Sciatic nerve (tissue), 2 donors: ENCODE measurements around the gene MR1. TPM values are rescaled to one million over a fixed set of nuclear protein-coding genes. Genes with fewer than 3 reads are reported as not detected.
"Not testable (repeated sequence)": the region's sequence is repeated elsewhere in the genome, so short reads cannot be mapped to it uniquely, and the experiment has no call there.

ENCODE experiments used
- ATAC-seq: fragments of 200-7000 bp; cut with Tn5 transposase; one replicate; pipeline ENCODE4 v1.9.1; 2020; ENCODE audit warnings: mild to moderate bottlenecking, moderate library complexity
- DNase-seq: peaks from one replicate; pipeline ENCODE4 v3.0.0-alpha.2; 2020; ENCODE audit warnings: low spot score
- intact Hi-C: fragments of 100-400 bp; cut with DNase I; formaldehyde crosslinking; loops from one replicate; pipeline ENCODE4 v1.14.2; 2022
- total RNA-seq: library from RNA; stranded (reverse); fragmentation: NEBNext Ultra II Directional; extraction: Animal tissue kit (Norgen Biotek cat#: 25700); gene quantifications from one replicate; pipeline ENCODE4 v1.2.1, GENCODE V29; 2021
- donor health status: DM: no; HTN: no; CAD: no.
- donor health status: DM: no; HTN: no; CAD: no.

Gene MR1
- total RNA-seq, 1 donor from 2014 or later = 17.0 TPM

DNA sequence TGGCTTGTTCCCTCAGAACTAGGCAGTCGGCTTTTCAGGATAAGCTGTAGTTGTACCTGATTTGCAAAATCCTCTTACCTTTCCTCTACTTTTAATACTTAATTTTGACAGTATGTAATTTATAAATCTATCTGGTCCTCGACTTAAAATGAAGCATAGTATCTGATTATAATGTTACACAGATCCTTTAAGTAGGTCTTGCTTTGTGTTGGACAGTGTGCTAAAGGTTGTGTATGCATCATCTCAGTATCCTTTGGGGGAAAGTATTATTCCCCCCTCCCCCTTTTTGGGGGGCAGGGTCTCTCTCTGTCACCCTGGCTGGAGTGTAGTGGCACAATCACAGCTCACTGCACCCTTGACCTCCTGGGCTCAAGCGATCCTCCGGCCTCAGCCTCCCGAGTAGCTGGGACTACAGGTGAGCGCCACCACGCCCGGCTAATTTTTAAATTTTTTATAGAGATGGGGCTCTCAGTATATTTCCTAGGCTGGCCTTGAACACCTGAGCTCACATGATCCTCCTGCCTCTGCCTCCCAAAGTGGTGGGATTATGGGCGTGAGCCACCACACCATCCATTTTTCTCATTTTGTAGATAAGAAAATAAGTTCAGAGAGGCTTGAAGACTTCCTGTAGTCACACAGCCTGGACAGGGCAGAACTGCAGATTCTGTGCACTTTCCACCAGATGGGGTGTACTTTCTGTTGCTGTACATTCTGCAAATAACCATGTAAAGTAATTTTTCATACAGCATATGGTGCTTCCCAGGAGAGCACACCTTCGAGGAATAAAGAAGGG lies 10.3 kb upstream of the MR1 start:
- ATAC-seq (no peak), DNase-seq (no peak)
- intact Hi-C loops = no loop called here

DNA sequence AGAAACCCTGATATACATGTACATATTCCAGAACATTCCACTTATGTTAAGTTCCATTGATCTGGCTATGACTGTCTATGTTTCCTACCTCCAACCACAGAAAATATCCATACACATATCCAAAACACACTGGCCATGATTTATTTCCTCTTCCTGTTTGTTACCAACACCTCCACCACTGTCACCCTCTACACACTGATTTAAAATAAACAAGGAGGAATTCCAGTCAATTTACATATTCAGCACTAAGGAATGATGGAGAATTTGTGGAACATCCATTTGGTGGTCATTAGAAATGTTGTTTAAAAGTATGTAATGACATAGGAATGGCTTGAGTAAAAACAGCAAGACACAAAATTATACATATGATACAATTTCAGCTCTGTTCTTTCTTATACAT lies 5.6 kb upstream of the MR1 start:
- intact Hi-C loops = no loop called here
- no peak for DNase-seq
- ATAC-seq = no peak

DNA sequence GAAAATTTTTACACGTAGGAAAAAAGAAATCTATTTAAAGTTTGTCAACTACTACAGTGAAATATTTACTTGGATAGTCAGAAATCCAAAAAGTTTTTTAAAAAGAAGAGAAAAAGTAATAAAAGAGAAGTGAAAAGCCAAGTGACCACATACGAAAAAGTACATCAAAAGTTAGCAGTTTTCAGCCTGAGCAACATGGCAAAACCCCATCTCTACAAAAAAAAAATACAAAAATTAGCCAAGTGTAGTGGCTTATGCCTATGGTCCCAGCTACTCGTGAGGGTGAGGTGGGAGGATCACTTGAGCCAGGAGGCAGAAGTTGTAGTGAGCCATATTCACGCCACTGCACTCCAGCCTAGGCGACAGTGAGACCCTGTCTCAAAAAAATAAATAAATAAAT lies 5.2 kb upstream of the MR1 start:
- DNase-seq (no peak), ATAC-seq (no peak)
- intact Hi-C loops = no loop called here

DNA sequence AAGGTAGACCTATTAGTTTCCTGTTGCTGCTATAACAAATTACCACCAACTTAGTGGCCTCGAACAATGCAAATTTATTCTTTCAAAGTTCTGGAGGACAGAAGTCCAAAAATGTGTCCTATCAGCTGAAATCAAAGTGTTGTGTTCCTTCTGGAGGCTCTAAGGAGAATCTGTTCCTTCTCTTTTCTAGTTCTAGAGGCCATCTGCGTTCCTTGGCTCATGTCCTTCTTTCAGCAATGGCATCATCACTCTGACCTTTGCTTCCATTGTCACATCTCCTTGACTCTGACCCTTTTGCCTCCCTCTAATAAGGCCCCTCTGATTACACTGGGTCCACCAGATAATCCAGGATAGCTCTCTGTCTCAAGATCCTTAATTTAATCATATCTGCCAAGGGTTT lies 1.2 kb upstream of the MR1 start:
- DNase-seq (no peak), ATAC-seq (peak; percentile 12)
- intact Hi-C loops = no loop called here

DNA sequence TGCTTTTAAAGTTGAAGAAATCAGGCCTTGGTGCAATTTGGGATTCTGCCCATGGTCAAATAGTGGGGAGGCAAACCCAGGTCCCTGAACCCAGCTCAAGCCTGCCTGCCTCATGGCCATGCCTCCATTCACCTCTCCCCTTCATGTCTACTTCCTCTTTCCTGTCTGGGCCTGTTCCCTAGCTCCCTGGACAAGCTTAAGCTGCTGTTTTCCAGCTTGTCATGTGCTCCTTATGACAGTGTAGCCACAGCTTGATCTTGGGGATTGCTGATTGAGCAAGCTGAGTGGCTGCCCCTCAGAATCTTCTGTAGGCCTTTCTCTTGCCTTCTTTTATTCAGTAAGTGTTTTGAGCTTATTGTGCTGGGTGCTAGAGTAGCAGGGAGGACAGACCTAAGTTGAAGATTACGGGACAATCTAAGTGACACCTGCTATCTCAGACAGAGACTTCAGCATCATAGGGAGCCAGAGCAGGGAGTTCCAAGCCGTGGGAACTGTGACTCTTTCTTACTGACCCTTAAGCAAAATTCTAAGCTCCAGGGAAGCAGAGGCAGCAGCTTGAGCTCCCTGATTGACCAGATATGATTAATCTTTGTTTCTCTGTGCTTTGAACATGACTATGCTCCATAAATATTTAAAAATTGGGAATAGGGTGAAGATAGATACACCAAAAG lies 520 bp upstream of the MR1 start:
- DNase-seq (peak; percentile 65), ATAC-seq (peak; percentile 92)
- intact Hi-C loops = no loop called here

DNA sequence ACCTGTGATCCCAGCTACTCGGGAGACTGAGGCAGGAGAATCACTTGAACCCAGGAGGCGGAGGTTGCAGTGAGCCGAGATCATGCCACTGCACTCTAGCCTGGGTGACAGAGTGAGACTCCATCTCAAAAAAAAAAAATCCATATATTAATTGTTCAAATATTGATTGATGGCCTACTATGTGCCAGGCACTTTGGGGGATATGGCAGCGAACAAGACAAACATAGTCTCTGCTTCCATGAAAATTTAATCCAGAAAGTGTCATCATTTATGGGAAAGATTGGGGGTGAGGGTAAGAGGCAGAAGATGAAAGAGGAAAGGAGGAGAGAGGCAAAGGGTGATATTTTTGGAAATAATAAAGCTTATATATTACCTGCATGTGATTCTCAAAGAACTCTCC lies 1.4 kb downstream of the MR1 start:
- DNase-seq, intact Hi-C loops: not testable (repeated sequence)

DNA sequence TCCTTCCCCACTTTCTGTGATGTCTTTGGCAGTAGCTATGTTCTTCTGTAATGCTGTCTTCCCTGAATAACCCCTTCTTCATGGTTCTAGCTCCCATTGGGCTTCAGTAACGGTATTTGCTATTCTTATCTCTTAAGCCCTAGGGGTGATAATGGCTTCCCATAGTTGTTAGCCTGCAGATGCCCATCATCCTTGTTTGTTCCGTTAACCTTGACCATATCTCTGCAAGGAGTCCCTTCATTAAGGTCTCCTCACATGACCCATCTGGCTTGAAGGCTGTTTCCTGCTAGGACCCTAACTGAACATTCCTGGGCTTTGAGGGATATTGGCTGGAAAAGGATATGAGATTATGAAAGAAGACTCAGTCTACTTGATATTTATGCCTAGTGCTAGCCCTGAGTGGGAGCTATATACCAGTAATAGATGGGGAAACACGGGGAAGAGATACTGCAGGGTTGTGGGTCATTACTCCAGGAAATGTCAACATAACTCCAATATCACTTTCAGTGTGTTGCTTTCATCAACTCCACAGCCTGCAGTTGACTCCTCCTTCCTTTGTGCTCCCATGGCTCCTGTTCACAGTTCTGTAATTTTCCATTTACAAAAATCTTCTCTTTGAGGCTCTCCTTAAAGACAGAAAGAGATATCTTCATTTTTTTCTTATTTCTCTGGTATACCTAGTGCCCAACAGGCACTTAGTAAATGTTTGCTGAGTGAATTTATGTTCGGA lies 2.5 kb downstream of the MR1 start:
- intact Hi-C loops = no loop called here
- DNase-seq (no peak), ATAC-seq (no peak)

More for the DNA sequence above, 1.4 kb downstream of the MR1 start:
- not testable (repeated sequence) for ATAC-seq

DNA sequence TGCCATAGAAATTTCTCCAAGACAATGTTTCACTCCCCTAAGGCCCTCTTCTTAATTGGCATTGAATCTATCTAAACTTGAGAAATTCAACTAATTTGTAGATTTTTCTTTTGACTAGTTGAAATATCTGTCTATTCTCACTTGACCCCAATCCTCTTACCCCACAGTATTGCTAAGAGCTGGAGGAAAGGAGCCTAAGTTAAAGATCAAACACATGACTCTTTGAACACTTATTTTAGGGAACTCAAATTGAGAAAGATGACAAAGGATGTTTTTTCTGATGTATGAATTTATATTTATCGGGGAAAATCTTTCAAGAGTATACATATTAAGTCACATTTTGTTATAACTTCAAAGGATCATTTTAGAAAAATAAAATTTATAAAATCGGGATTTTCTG lies 3.6 kb downstream of the MR1 start:
- no peak for ATAC-seq
- intact Hi-C loops = no loop called here
- no peak for DNase-seq

DNA sequence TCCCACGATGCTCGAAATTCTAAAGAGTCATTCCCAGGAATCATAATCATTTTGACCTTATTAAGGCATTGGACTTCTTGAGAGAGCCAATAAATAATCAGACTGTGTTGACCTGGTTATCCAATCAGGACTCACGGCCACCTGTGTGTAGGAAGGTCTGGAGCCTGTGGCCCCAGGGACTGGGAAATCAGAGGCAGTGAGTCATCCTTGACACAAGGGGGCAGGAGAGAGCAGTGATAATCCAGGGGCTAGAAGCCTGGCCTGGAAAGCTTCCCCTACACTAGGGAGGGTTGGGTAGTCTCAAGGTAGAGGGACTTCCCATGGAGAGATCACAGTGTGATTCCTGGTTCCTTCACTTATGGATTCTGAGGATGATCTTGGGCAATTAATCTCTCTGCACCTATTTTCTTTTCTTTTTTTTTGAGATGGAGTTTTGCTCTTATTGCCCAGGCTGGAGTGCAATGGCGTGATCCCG lies 4.7 kb downstream of the MR1 start:
- intact Hi-C loops = no loop called here
- DNase-seq (no peak), ATAC-seq (peak; percentile 51)

DNA sequence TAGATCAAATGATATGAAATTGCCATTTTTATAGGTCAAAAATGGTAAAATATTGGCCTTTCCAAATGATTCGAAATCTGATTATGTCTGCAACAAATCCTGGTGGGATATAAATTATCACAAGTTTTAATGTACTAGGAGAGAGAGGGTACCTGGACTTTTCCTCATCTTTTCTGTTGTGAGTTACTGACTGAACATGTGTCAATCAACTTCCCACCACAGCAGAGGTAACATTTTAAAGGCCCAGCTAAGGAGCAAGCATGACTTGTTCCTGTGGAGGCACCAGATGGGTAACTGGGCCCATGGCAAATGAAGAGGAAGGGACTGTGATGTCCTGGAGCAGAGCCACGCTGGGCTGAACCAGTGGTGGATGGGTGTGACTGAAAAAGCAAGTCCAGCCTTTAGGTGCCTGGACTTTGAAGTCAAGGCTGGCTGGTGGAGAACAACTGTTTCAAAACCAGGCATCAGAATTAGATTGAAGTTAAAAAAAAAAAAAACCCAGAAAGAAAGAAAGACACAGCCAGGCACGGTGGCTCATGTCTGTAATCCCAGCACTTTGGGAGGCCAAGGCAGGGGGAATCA lies 6.6 kb downstream of the MR1 start:
- no peak for ATAC-seq
- no peak for DNase-seq
- intact Hi-C loops = no loop called here

DNA sequence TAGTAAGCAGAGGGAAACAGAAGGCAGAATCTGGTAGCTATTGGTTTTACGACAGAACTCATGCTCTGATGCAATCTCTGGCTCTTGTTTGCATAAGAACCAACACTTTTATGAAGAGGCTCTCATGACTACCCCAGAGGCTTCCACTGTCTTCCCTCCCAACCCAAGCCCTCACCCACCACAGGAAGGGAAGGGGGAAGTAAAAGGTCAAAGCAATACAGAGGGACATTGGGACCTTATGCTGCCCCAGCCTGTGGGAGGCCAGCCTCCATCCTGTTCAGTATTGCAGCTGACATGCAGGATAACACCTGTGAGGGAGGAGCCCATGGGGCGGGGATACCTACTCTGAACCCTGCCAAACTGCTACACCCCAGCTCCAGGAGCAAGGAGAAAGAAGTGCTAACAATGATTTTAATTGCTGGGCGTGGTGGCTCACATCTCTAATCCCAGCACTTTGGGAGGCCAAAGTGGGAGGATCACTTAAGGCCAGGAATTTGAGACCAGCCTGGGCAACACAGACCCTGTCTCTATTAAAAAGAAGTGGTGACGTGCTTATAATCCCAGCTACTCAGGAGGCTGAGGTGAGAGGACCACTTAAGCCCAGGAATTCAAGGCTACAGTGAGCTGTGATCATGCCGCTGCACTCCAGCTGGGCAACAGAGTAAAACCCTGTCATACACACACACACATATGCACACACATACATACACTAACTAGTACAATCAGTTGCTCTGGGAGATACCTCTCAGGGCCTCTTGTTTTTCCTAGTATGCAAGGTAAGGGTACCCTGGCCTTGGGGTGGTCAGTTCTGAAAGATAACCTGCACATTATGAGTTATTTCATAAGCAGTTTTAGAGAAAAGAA lies 9.5 kb downstream of the MR1 start:
- DNase-seq (no peak), ATAC-seq (no peak)
- intact Hi-C loops = no loop called here

DNA sequence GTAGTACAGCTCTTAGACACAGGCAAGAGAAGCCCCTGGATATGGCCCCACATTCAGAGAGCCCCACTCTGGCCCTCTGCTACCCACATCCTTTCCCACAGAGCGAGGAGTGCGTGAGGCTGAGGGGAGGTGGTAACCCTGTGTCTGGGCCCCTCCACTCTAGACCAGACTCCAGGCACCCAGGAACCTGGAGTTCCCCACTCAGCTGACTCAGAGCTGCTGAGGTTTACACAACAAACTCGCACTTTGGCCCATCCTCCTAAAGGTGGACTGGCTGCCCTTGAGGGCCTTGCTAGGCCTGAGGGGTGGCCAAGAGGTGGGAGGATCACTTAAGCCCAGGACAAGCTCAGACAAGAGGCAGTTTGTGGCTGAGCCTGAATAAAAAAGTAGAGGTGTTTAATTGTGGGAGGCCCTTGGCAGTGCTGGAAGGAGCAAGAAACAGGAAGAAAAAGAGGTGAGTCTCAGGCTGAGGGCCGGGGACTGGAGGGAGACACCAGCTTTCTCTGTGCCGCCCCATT lies 10.7 kb downstream of the MR1 start:
- intact Hi-C loops = no loop called here
- ATAC-seq (no peak), DNase-seq (no peak)

DNA sequence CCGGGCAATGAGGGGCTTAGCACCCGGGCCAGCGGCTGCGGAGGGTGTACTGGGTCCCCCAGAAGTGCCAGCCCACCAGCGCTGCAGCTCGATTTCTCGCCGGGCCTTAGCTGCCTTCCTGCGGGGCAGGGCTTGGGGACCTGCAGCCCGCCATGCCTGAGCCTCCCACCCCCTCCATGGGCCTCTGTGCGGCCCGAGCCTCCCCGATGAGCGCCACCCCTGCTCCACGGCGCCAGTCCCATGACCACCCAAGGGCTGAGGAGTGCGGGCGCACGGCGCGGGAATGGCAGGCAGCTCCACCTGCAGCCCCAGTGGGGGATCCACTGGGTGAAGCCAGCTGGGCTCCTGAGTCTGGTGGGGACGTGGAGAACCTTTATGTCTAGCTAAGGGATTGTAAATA lies 12.2 kb downstream of the MR1 start:
- intact Hi-C loops, ATAC-seq, DNase-seq: not testable (repeated sequence)

DNA sequence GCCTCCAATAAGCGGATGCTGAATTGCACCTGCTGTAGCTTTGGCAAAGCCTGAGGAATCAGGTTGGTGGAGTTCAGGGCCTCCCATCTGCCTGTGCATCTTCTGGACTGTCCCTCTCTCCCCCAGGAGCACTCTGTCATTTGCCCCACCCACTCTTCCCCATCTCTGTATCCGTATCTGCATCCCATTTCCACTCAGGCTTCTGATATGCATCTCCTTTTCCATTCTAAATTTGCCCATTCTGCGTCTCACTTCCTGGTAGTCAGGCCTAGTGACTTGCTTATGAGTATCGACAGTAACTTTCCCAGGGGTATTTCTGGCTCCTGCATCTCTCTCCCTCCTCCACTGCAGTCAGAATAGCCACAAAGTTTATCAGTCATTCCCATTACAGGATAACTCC lies 15.6 kb downstream of the MR1 start:
- no peak for DNase-seq
- intact Hi-C loops = no loop called here
- no peak for ATAC-seq

DNA sequence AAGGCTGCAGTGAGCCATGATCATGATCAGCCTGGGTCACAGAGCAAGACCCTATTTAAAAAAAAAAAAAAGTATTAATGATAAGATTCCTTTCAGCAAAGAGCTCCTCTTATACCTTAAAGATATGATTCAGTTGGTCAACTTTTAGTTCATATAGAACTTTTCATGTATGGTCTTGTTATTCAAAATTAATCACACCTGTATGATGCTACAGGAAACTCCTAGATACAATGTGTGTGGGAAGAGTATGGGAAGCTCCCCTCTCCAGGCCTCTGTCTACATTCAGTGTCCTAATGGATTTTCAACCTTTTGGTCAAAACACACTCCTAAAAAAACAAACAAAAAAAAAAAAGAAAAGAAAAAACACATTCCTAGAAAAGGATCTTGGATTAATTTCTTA lies 17.1 kb downstream of the MR1 start:
- no peak for ATAC-seq

DNA sequence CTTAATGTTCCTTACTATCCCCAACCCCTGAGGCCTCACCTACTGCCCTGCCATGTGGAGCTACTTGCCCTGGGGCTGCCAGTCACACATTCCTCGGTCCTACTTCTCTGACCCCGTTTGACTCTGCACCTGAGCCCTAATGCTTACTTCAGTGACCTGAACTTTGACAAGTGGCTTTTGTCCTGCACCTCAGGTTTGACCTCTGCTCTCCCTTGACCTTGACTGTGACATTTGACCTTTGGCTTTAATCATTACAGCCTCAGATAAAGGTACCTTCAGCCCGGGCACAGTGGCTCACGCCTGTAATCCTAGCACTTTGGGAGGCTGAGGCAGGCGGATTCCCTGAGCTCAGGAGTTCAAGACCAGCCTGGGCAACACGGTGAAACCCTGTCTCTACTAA lies 22.8 kb downstream of the MR1 start:
- no peak for DNase-seq
- intact Hi-C loops = no loop called here
- ATAC-seq = no peak

More for the DNA sequence above, 17.1 kb downstream of the MR1 start:
- DNase-seq = no peak
- intact Hi-C loops = no loop called here

DNA sequence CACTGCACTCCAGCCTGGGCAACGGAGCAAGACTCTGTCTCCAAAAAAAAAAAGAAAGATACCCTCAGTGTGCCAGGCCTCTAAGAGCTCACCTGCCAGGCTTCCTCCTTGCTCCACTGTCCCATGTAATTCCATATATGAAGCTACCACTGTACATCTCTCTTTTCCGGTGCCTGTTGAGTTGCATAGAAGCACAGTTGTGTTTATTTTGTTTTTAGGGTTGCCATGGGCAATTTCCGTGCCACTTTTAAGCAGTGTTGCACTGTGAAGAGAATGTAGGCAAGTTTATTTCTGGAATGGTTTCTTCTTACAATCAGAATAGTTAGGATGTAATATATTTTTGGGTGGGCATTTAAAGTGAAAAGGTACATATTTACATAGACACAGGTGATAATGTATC lies 23.3 kb downstream of the MR1 start:
- ATAC-seq (no peak), DNase-seq (no peak)
- intact Hi-C loops = no loop called here

DNA sequence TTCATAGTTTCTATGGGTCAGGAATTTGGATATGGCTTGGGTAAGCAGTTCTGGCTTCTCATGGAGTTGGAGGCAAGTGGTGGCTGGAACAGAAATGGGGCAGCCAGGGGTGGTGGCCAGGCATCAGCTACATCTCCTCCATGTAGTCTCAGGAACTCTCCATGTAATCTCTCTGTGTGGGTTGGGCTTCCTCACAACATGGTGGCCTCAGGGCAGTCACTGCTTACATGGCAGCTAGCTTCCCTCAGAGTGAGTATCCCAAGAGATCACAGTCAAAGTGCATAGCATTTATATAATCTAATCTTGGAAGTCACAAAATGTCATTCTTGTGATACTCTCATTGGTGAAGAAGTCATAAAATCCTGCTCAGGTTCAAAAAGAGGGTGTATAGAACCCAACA lies 25.7 kb downstream of the MR1 start:
- intact Hi-C loops = no loop called here
- DNase-seq (no peak), ATAC-seq (no peak)

DNA sequence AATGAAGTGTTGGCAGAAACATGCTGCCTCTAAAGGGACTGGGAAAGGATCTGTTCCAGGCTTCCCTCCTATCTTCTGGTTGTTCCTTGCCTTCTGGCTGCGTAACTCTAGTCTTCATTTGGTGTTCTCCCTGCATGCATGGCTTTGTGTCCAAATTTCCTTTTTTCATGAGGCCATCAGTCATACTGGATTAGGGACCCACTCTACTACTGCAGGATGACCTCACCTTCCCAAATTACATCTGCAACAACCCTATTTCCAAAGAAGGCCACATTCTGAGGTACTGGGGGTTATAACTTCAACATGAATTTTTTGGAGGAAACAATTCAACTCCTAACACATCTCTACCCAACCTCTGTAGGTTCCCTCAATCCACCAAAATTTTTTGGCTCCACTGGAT lies 26.3 kb downstream of the MR1 start:
- DNase-seq (no peak), ATAC-seq (no peak)
- intact Hi-C loops = no loop called here
